HG02981 (cell line): Measurements from ENCODE around the gene CAMK2G.

Source experiments
- ATAC-seq: cut with Tn5 transposase; IDR thresholded peaks from one replicate; pipeline ENCODE4 v1.9.1; 2021; ENCODE audit warnings: mild to moderate bottlenecking, moderate library complexity; ENCODE audit not compliant: unreplicated experiment

Gene CAMK2G

GRCh38 chr10:73865459-73866442, 8.6 kb downstream of the CAMK2G start:
- ATAC-seq = peak; percentile 78

DNA sequence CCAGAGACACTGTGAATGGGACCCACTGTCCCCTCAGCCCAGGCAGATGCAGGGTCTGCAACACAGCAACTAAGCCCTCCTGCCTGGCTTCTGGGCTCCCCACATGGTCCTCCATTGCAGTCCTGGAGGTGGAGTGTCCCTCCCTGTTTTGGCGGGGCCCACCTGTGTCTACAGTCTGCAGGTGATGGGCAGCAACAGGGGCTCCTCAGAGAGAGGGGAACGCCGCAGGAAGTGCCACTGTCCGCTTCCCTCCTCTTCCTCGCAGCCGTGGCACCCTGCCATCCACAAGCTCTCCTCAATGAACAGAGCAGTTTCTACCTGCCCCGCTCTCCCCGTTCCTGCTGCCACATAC, 9.3 kb downstream of the CAMK2G start:
- ATAC-seq = no peak

GRCh38 chr10:73864229-73864628, 10.1 kb downstream of the CAMK2G start:
- no peak for ATAC-seq

- ATAC-seq = no peak
Observed at GRCh38 chr10:73863039-73863817, 11.1 kb downstream of the CAMK2G start.

DNA sequence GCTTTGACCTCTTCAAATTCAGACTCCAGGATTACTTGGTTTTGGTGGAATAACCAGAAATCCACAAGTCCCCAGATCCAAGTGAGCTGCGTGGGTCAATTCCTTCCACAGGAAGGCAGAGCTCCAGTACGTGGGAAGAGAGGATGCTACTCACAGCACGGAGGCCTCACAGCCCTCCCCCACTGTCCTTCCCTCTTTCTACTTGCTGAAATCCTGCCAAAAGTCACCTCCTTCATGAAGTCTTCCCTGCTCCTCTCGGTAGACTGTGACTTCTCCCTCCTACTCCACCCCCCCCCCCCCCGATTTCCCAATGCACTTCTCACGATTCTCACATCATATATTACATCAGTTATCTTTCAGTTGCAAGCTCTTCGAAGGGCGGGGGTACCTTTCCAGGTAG, 12.3 kb downstream of the CAMK2G start:
- ATAC-seq = no peak

- ATAC-seq = no peak
Observed at GRCh38 chr10:73859784-73860491, 14.4 kb downstream of the CAMK2G start.

- ATAC-seq = no peak
Observed at GRCh38 chr10:73859428-73859783, 14.9 kb downstream of the CAMK2G start.

DNA sequence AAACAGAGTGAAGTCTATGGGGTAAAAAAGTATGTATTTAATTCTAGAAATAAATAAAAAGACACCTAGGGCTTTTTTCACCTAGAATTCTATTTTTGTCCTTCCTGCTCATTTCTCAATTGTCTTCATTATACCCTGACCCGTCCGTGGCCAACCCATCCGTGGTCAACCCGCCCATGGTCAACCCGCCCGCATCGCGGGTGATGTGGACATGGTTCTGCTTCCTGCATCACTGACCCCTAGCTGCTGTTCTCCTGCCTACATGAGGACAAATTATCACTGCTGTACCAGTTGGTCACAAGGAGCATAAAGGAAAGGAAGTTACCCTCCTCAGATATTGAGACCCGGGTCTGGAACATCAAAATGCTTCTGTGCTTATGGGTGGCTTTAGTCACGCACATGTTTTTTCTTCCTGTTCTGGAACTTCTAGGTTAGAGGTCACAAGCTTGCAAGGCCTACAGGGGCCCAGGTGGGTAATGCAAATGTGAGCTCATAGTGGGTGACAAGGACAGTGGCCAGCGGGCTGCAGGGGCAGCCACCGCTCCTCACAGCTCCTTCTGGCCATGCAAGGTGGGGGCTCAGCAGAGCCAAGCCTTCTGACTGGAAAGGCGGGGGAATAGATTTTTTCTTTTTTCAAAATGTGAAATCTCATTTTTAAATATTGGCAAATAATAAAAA, 15.5 kb downstream of the CAMK2G start:
- ATAC-seq = no peak

DNA sequence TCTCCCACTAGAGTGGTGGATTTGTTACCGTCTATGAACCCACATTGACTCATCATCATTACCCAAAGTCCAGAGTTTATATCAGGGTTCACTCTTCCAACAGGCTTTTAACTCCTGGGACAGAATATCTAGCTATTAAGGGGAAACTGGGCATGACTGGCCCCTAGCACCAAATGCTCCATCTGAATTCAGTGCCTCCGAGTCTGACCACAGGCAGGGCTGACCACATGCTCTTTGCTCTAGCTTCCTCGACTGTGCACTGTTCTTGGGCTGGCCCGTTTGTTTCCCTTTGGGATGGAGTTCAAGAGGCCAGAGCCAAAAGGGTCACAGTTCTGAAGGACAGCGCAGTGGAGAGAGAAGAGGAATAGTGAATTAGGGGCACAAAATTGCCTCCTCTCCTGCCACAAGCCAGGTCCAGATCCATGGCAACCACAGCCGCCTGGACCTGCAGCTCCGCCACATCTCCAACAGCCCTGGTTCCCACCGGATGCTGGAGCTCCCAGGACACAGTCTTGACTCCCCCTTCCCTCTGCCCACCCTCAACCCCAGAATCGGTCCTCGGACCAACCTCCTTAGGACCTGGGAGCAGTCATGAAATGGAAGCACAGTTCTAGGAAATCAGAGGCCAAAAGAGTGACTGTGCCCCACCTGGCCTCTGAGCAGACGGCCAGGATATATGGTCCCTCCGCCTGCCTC, 16.2 kb downstream of the CAMK2G start:
- ATAC-seq = no peak

GRCh38 chr10:73857446-73857845, 16.9 kb downstream of the CAMK2G start:
- ATAC-seq = peak; percentile 65

DNA sequence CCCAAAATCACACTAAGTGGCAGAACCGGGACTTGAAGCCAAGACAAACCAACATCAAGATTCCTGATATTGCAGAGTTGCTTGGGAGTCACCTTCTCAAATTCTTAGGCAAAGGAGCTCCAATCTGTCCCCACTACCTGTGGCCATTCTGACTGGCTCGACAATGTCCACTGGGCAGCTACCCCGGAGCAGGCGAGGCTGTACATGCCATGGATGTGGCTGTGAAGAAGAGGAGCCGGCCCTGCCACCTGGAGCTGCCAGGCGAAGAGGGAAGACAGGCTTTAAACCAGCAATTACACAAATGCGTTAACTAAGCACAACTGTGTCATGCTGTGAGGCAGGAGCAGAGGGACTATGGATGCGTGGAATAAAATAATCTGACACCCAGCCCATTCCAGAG, 18.1 kb downstream of the CAMK2G start:
- no peak for ATAC-seq

GRCh38 chr10:73855413-73855812, 18.9 kb downstream of the CAMK2G start:
- ATAC-seq = no peak

- ATAC-seq = no peak
Observed at GRCh38 chr10:73854310-73854709, 20.0 kb downstream of the CAMK2G start.

DNA sequence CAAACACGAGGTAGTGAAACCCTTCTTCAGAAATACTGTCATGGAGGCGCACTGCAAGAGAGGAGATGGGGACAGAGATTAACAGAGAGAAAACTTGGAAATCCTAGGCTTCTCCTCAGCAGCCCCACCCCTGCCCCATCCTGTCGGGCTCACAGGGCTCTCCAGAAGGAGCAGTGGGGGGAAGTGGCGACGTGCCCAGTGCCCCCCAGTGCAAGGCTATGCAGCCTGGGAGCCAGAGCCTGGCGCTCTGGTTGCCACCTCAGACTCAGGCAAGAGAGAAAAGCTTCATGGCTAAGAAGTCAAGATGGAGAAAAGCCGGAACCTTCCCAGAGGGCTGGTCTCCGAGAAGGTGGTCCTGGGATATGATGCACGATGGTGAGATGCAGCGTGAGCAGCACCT, 21.2 kb downstream of the CAMK2G start:
- ATAC-seq = no peak

GRCh38 chr10:73850863-73851461, 23.4 kb downstream of the CAMK2G start:
- no peak for ATAC-seq

DNA sequence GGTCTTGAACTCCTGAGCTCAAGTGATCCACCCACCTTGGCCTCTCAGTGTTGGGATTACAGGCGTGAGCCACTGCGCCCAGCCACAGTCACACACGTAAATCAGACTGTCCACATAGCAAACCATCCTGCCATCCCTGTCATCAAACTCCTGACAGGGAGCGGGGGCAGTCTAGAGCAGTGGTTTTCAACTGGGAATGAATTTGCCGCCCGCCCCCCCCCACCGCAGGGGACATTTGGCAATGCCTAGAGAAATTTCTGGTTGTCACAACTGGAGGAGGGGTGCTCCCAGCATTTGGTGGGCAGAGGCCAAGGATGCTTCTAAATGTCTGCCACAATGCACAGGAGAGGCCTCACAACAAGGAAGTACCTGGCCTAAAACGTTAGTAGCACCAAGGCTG, 24.1 kb downstream of the CAMK2G start:
- no peak for ATAC-seq

- ATAC-seq = peak; percentile 90
Observed at GRCh38 chr10:73848821-73849489, 25.4 kb downstream of the CAMK2G start.

GRCh38 chr10:73847031-73847430, 27.3 kb downstream of the CAMK2G start:
- ATAC-seq = no peak

DNA sequence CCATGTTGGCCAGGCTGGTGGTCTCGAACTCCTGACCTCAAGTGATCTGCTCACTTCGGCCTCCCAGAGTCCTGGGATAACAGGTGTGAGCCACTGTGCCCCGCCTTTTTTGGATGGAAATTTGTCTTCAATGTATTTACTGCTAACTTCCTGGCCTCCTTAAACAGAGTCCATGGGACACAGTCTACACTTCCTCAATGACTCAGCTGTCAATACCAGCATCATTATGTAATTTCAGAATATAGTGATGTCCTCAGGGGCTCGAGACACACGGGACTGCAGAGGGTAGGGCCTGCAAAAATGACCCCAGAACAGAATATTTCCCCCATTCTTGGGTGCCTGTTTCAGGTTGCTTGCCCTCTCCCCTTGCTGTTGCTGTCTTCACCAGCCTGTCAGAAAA, 31.1 kb downstream of the CAMK2G start:
- ATAC-seq = no peak
